ENCODE measurements around the gene PCMTD2. TPM values are rescaled to one million over a fixed set of nuclear protein-coding genes. Genes with fewer than 3 reads are reported as not detected.
"Not testable (repeated sequence)": the region's sequence is repeated elsewhere in the genome, so short reads cannot be mapped to it uniquely, and the experiment has no call there.

The PCMTD2 gene
- total and polyA plus RNA-seq, 2 experiments from 2014 or later, result 33.8 to 76.1 TPM

DNA sequence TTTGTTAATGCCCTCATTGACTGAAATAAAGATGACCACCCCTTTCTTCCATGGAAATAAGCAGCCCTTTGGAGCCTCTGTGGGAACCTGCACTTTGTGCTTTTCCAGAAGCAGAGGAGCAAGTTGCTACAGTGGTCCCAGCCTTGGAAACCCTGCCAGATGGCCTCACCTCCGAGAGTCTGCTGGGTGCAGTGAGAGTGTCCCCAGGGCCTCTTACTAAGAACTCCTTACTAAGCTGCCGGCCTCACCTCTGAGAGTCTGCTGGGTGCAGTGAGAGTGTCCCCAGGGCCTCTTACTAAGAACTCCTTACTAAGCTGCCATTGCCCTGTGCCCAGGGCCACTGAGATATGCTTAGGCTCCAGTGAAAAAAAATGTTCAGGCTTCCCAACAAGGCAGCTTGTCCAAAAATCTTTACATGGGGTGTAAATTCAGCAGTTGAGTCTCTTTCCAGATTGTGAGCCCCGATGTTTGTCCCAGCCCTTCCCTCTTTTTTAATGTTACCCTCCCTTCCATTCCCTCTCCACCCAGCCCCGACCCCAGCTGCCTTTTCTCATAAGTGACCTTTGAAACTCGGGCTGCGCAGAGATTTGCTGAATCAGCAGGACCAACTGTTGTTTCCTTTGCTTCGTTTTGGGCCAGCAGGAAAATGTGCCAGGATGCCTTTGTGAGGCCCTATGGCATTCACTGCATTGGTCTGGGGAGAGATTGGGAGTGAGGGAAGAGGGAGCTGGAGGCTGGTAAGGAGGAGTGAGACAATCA lies 66.7 kb downstream of the PCMTD2 start:
- H3K36me3 ChIP-seq (ENCODE audit: insufficient read depth); H3K27ac ChIP-seq (ENCODE audit: low read depth); ATAC-seq; H3K4me3 ChIP-seq; H3K4me1 Mint-ChIP-seq; DNase-seq (ENCODE audit: low spot score); H3F3A ChIP-seq (replicated peaks; ENCODE audit: low read depth); H3K4me1 ChIP-seq (ENCODE audit: insufficient read depth); H3K27ac Mint-ChIP-seq; H3K4me3 Mint-ChIP-seq; H2AFZ ChIP-seq; H3K4me2 ChIP-seq; H3K9me2 ChIP-seq (ENCODE audit: insufficient read depth); H3K79me2 ChIP-seq (replicated peaks; ENCODE audit: insufficient read depth); H3K9me3 Mint-ChIP-seq; H3K36me3 Mint-ChIP-seq (ENCODE audit: low read depth); H4K20me1 ChIP-seq (replicated peaks; ENCODE audit: insufficient read depth): not testable (repeated sequence)
- H3K27me3 ChIP-seq (ENCODE audit: insufficient read depth), result peaks cover 22% of the 10 kb centered on the region
- peaks cover 20% of the 10 kb centered on the region for H3K27me3 Mint-ChIP-seq (ENCODE audit: insufficient read depth, low read depth, poor library complexity)

Small RNA genes within 50 kb of the gene (small RNA-seq; reads per million reads assigned to genes)
- not detected for gene AL137028.2 (ENCODE audit: low replicate concordance)

Other genes with a start within 250 kb of the PCMTD2 start
- 0.73 and 0.85 TPM in 2 replicates for gene C20orf204, start 219.6 kb upstream of the PCMTD2 start, total RNA-seq (2014; rRNA removed; shearing (Covaris generic))
- gene C20orf204, start 219.6 kb upstream of the PCMTD2 start, polyA plus RNA-seq (2016; fragmentation: Nextera tagmentation; extraction: Ambion mirVana), result 0.68 and 0.82 TPM in 2 replicates
- gene SOX18, start 206.1 kb upstream of the PCMTD2 start, total RNA-seq (2014; rRNA removed; shearing (Covaris generic)), result 0.21 TPM in 1 of 2 replicates, not detected in the other
- not detected in 2 replicates for gene SOX18, start 206.1 kb upstream of the PCMTD2 start, polyA plus RNA-seq (2016; fragmentation: Nextera tagmentation; extraction: Ambion mirVana)
- gene TCEA2, start 192.6 kb upstream of the PCMTD2 start, total RNA-seq (2014; rRNA removed; shearing (Covaris generic)), result 15.0 and 21.0 TPM in 2 replicates
- gene TCEA2, start 192.6 kb upstream of the PCMTD2 start, polyA plus RNA-seq (2016; fragmentation: Nextera tagmentation; extraction: Ambion mirVana), result 54.4 and 58.9 TPM in 2 replicates
- 15.0 and 19.7 TPM in 2 replicates for gene RGS19, start 176.2 kb upstream of the PCMTD2 start, total RNA-seq (2014; rRNA removed; shearing (Covaris generic))
- 12.5 and 13.1 TPM in 2 replicates for gene RGS19, start 176.2 kb upstream of the PCMTD2 start, polyA plus RNA-seq (2016; fragmentation: Nextera tagmentation; extraction: Ambion mirVana)
- 0.74 and 1.1 TPM in 2 replicates for gene OPRL1, start 175.7 kb upstream of the PCMTD2 start, total RNA-seq (2014; rRNA removed; shearing (Covaris generic))
- 0.24 and 0.27 TPM in 2 replicates for gene OPRL1, start 175.7 kb upstream of the PCMTD2 start, polyA plus RNA-seq (2016; fragmentation: Nextera tagmentation; extraction: Ambion mirVana)
- 1.1 TPM in 1 of 2 replicates, not detected in the other for gene LKAAEAR1, start 171.3 kb upstream of the PCMTD2 start, total RNA-seq (2014; rRNA removed; shearing (Covaris generic))
- 1.8 and 2.4 TPM in 2 replicates for gene LKAAEAR1, start 171.3 kb upstream of the PCMTD2 start, polyA plus RNA-seq (2016; fragmentation: Nextera tagmentation; extraction: Ambion mirVana)
- gene NPBWR2, start 148.2 kb upstream of the PCMTD2 start, total RNA-seq (2014; rRNA removed; shearing (Covaris generic)), result not detected in 2 replicates
- gene NPBWR2, start 148.2 kb upstream of the PCMTD2 start, polyA plus RNA-seq (2016; fragmentation: Nextera tagmentation; extraction: Ambion mirVana), result not detected in 2 replicates
- 0.83 and 1.6 TPM in 2 replicates for gene MYT1, start 91.3 kb upstream of the PCMTD2 start, total RNA-seq (2014; rRNA removed; shearing (Covaris generic))
- 1.1 and 1.6 TPM in 2 replicates for gene MYT1, start 91.3 kb upstream of the PCMTD2 start, polyA plus RNA-seq (2016; fragmentation: Nextera tagmentation; extraction: Ambion mirVana)